Measurements from ENCODE around the gene RRP15. TPM values are rescaled to one million over a fixed set of nuclear protein-coding genes. Genes with fewer than 3 reads are reported as not detected.
A peak's percentile ranks its signal among the peaks of the same experiment; 100 is the strongest.

Gene RRP15
- total RNA-seq, 1 donor from 2014 or later: 20.3 TPM

DNA sequence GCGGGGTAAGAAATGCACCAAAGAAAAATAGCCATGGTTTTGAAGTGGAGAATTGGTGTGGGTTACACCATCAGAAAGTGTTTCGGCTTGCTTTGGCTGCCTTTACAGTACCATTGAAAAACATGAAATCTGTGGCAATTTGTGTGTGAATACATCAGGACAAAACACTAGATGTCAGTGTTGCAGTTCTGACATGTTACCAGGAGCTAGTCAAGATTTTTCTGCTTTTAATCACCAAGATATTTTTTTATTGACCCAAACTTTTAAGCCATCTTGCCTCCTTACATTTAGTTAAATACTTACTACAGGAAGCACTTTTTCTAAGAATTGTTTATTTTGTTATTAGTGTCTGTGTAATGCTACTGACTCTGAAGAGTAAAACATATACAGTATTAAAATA is 14.3 kb downstream of the RRP15 start:
- TF ChIP-seq, protein P1, sequence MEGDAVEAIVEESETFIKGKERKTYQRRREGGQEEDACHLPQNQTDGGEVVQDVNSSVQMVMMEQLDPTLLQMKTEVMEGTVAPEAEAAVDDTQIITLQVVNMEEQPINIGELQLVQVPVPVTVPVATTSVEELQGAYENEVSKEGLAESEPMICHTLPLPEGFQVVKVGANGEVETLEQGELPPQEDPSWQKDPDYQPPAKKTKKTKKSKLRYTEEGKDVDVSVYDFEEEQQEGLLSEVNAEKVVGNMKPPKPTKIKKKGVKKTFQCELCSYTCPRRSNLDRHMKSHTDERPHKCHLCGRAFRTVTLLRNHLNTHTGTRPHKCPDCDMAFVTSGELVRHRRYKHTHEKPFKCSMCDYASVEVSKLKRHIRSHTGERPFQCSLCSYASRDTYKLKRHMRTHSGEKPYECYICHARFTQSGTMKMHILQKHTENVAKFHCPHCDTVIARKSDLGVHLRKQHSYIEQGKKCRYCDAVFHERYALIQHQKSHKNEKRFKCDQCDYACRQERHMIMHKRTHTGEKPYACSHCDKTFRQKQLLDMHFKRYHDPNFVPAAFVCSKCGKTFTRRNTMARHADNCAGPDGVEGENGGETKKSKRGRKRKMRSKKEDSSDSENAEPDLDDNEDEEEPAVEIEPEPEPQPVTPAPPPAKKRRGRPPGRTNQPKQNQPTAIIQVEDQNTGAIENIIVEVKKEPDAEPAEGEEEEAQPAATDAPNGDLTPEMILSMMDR (IDR thresholded peaks at IDR 0.05): peak; percentile 71
- Mint-ChIP-seq H3K36me3 (ENCODE audit: unreplicated experiment) (peaks cover 5% of the 10 kb centered on the region), H3K9me3 (ENCODE audit: unreplicated experiment) (no peaks in the 10 kb centered on the region), H3K4me3 (ENCODE audit: unreplicated experiment) (no peak overlapping the region), H3K4me1 (ENCODE audit: unreplicated experiment) (peaks cover 20% of the 10 kb centered on the region), H3K27me3 (ENCODE audit: unreplicated experiment) (no peaks in the 10 kb centered on the region), H3K27ac (ENCODE audit: unreplicated experiment) (no peak overlapping the region)
- no peak for DNase-seq (ENCODE audit: extremely low spot score, unreplicated experiment)

DNA sequence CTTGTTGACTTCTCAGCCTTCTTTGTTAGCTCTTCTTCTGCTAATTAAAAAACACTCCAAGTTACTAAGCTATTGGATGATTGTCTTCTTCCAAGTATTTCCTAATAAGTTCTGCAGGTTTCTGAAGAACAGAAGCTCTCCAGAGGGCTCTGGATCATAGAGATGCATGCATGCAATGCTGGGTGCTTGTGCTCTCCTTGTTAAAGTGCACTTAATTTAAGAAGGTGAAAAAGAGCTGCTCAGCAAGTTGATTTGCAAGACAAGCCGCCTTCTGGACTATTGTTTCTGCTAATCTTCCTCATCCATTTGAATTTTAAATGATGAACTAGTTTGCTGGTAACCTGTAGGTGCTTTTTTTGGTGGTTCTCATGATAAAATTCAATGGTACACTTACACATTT is 16.1 kb downstream of the RRP15 start:
- Mint-ChIP-seq H3K4me3 (ENCODE audit: unreplicated experiment) (no peak overlapping the region), H3K36me3 (ENCODE audit: unreplicated experiment) (peaks cover 5% of the 10 kb centered on the region), H3K9me3 (ENCODE audit: unreplicated experiment) (no peaks in the 10 kb centered on the region), H3K27ac (ENCODE audit: unreplicated experiment) (no peak overlapping the region), H3K27me3 (ENCODE audit: unreplicated experiment) (no peaks in the 10 kb centered on the region), H3K4me1 (ENCODE audit: unreplicated experiment) (peaks cover 31% of the 10 kb centered on the region)
- TF ChIP-seq, protein P1 (IDR thresholded peaks at IDR 0.05): no peak
- no peak for DNase-seq (ENCODE audit: extremely low spot score, unreplicated experiment)

DNA sequence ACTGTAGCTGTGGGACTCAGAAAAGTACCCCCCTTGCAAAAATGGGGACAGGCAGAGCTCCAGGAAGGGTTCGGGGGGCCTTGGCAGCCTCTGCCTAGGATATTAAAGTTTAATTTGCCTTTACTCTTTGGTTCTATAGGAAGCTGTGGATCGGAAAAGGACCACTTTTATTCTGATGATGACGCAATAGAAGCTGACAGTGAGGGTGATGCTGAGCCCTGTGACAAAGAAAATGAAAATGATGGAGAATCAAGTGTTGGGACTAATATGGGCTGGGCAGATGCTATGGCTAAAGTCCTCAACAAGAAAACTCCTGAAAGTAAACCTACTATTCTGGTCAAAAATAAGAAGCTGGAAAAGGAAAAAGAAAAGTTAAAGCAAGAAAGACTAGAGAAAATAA is 17.1 kb downstream of the RRP15 start:
- TF ChIP-seq, protein P1 (IDR thresholded peaks at IDR 0.05): no peak
- Mint-ChIP-seq H3K27ac (ENCODE audit: unreplicated experiment) (no peak overlapping the region), H3K9me3 (ENCODE audit: unreplicated experiment) (no peaks in the 10 kb centered on the region), H3K27me3 (ENCODE audit: unreplicated experiment) (no peaks in the 10 kb centered on the region), H3K4me3 (ENCODE audit: unreplicated experiment) (no peak overlapping the region), H3K4me1 (ENCODE audit: unreplicated experiment) (peaks cover 31% of the 10 kb centered on the region), H3K36me3 (ENCODE audit: unreplicated experiment) (peaks cover 5% of the 10 kb centered on the region)
- no peak for DNase-seq (ENCODE audit: extremely low spot score, unreplicated experiment)

DNA sequence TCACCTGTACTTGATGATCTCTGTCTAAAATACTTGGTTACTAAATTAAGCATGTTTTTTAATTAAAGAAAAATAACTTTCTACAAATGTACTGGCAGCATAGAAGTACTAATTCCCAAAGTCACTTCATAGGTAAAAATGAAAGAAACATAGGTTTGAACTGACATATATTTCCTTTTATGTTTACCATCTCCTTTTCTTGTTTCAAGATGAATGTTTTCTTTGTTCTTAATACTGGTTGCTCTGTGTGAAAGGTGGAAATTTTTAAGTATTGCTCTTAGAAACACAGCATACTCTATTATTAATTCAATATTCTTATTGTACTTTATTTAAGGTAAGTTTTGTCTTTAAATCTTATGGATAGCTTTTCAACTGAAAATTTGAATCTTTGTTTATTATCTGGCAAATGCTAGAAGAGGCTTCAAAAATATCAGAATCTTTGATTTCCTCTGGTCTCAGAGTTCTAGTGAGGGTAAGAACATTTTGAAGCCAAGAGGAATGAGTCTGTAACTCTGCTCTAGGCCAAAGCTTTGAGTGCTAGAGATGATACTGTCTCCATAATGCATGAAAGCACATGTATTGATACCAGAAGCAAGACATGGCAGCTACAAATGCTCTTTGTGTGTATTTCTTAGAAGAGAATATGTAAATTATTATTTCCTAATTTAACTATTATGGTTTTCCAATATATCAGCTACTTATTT is 18.2 kb downstream of the RRP15 start:
- H3K27me3 Mint-ChIP-seq (ENCODE audit: unreplicated experiment): no peaks in the 10 kb centered on the region
- TF ChIP-seq, protein P1 (IDR thresholded peaks at IDR 0.05): no peak
- no peak for DNase-seq (ENCODE audit: extremely low spot score, unreplicated experiment)
- H3K4me3 Mint-ChIP-seq (ENCODE audit: unreplicated experiment): no peak overlapping the region
- H3K9me3 Mint-ChIP-seq (ENCODE audit: unreplicated experiment): no peaks in the 10 kb centered on the region
- no peak overlapping the region for H3K27ac Mint-ChIP-seq (ENCODE audit: unreplicated experiment)
- peaks cover 7% of the 10 kb centered on the region for H3K36me3 Mint-ChIP-seq (ENCODE audit: unreplicated experiment)
- peaks cover 28% of the 10 kb centered on the region for H3K4me1 Mint-ChIP-seq (ENCODE audit: unreplicated experiment)

DNA sequence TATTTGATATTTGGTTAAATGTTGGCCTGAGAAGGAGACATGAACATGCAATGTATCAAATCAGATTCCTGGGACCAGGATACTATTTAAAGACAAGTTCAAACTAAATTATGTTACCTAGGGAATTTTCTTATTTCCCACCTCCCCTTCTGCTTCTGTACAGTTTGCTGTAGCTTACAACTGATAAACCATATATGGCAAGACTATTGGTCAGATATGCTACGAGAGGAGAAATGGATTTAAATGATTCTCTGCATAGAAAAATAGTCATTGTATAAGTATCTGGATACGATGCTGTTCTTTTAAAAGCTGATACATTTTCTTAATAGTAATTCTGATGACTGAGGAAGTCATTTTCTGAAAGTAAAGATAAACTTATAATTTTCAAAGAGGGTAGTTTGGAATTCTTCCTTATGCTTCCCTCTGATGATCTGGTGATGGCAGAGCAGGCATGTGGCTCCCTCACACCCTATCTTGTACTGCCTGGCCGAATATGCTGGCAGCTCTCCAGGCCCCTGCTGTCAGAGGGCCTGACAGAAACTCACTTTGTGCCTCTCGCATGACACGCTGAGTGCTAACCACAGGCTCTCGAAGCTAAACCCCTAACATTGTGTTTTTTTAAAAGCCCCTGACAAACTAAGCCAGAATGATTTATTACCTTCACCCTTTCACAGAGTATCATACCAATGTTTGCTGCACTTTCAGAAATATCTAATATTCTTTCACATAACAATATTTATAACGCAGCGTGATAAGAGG is 19.4 kb downstream of the RRP15 start:
- Mint-ChIP-seq H3K36me3 (ENCODE audit: unreplicated experiment) (peaks cover 10% of the 10 kb centered on the region), H3K9me3 (ENCODE audit: unreplicated experiment) (no peaks in the 10 kb centered on the region), H3K27me3 (ENCODE audit: unreplicated experiment) (no peaks in the 10 kb centered on the region), H3K4me3 (ENCODE audit: unreplicated experiment) (no peak overlapping the region), H3K27ac (ENCODE audit: unreplicated experiment) (peak overlapping the region; percentile 57), H3K4me1 (ENCODE audit: unreplicated experiment) (peaks cover 31% of the 10 kb centered on the region)
- DNase-seq (ENCODE audit: extremely low spot score, unreplicated experiment): no peak
- TF ChIP-seq, protein P1 (IDR thresholded peaks at IDR 0.05): no peak
